ENCODE results near the gene SPOCK2. TPM values are rescaled to one million over a fixed set of nuclear protein-coding genes. Genes with fewer than 3 reads are reported as not detected.

Gene SPOCK2
- polyA plus RNA-seq, 1 donor (not counting 4 experiments of a cell fraction or from before 2014, with no cell fraction given), result 0.14 TPM

DNA sequence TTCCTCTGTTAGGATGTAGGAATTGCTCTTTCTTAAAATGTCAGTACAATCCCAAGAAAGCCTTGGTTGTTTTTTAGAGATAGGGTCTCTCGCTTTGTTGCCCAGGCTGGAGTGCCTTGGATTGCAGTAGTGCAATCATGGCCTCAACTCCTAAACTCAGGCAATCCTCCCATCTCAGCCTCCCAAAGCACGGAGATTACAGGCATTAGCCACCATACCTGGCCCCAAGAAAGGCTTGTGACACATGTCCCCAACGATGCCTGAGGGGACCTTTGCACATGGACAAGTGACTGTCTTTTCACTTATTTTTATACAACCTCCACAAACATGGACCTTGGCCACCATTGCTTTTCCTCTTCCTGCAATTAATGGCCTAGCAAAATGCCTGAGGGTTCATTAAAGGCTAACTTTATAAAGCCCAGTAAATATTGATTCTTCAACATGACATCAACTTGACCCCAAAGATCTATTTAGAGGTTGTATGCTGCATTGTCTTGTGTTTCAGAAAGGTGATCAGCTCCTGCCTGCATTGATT lies 10.0 kb upstream of the SPOCK2 start:
- no peaks in the 10 kb centered on the region for H4K20me1 ChIP-seq (ENCODE audit: control insufficient read depth, extremely low read depth, insufficient read depth, low read length)
- H3K9me3 ChIP-seq (ENCODE audit: control insufficient read depth, low read depth, low read length), result no peaks in the 10 kb centered on the region
- dilution Hi-C loops (cut with MboI; ENCODE audit: extremely low pct_ligation_motif_present, low sequenced_read_pairs), result no loop called here
- TF ChIP-seq CTCF (optimal IDR thresholded peaks at IDR 0.05 in 1 of 3, IDR thresholded peaks at IDR 0.05 in 1 of 3, conservative IDR thresholded peaks at IDR 0.05 in 1 of 3; ENCODE audit: extremely low read depth in 1 of 3, insufficient read depth in 2 of 3, low read length in 3 of 3), result no peak
- TF ChIP-seq EZH2 (IDR thresholded peaks at IDR 0.05; ENCODE audit: low read length), result no peak
- H3K9me1 ChIP-seq (ENCODE audit: control insufficient read depth, extremely low read depth, insufficient read depth, low read length), result no peaks in the 10 kb centered on the region
- H3K4me3 ChIP-seq (ENCODE audit: control insufficient read depth in 2 of 3, extremely low read depth in 1 of 3, insufficient read depth in 2 of 3, low read depth in 1 of 3, low read length in 3 of 3), result no peak overlapping the region
- no peak overlapping the region for H3K27ac ChIP-seq (ENCODE audit: control insufficient read depth, insufficient read depth, low read length)
- no peak overlapping the region for H3K4me2 ChIP-seq (ENCODE audit: control insufficient read depth, extremely low read depth, insufficient read depth, low read depth, low read length)
- no peak overlapping the region for H2AFZ ChIP-seq (ENCODE audit: control insufficient read depth, low read length)
- H3K79me2 ChIP-seq (ENCODE audit: control insufficient read depth, insufficient read depth, low read length), result no peaks in the 10 kb centered on the region
- peaks cover 15% of the 10 kb centered on the region for H3K4me1 ChIP-seq (ENCODE audit: control insufficient read depth, extremely low read depth, insufficient read depth, low read length)
- no peak overlapping the region for H3K9ac ChIP-seq (ENCODE audit: control insufficient read depth, extremely low read depth, insufficient read depth, low read length)
- FAIRE-seq, result no peak
- DNase-seq (ENCODE audit: low read depth, low spot score), result no peak
- H3K27me3 ChIP-seq (ENCODE audit: control insufficient read depth, extremely low read depth, insufficient read depth, low read length), result no peaks in the 10 kb centered on the region
- peaks cover 3 to 8% of the 10 kb centered on the region in 2 experiments for H3K36me3 ChIP-seq (ENCODE audit: control insufficient read depth in 2 of 2, extremely low read depth in 1 of 2, insufficient read depth in 2 of 2, low read length in 2 of 2)

DNA sequence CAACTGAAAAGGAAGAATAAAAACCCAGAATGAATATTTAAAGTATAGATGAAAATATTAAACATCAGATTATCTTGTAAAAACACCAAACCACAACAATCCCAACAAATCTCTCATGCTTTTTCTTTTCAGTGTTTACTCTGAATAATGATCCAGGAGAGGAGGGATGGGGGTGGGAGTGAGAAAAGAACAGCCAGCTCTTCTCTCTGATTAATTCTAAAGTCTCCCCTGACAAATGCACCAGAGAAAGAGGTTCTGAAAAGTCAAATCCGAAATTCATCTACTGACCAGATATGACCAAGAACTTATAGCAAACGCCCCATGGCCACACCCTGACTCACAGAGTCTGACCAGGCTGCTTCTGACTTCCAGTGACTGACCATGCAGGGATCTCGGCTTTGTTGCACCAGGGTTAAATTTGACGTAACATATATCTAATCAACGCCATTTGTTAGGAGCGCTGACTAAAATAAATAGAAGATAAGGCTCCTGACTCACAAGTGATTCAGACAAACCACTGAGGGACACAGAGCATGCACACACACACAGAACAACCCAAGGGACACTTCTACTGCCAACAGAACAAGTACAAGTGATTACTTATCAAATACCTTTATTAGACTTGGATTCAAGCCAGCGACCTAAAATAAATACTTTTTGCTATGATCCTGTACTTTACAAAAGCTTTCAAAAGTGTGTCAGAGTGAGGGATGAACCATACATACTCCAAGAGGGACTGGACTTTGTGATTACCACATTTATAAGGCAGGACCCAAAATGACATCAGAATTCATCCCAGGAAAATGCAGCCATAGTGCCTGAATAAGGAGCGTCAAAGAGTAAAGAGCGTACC lies 9.3 kb upstream of the SPOCK2 start:
- no peak overlapping the region for H3K27ac ChIP-seq (ENCODE audit: control insufficient read depth, insufficient read depth, low read length)
- FAIRE-seq, result no peak

More for the DNA sequence above, 9.3 kb upstream of the SPOCK2 start:
- Histone ChIP-seq H4K20me1 (ENCODE audit: control insufficient read depth, extremely low read depth, insufficient read depth, low read length) (no peaks in the 10 kb centered on the region), H3K4me1 (ENCODE audit: control insufficient read depth, extremely low read depth, insufficient read depth, low read length) (peaks cover 15% of the 10 kb centered on the region), H2AFZ (ENCODE audit: control insufficient read depth, low read length) (no peak overlapping the region), H3K9me1 (ENCODE audit: control insufficient read depth, extremely low read depth, insufficient read depth, low read length) (no peaks in the 10 kb centered on the region), H3K9ac (ENCODE audit: control insufficient read depth, extremely low read depth, insufficient read depth, low read length) (no peak overlapping the region), H3K4me3 (ENCODE audit: control insufficient read depth in 2 of 3, extremely low read depth in 1 of 3, insufficient read depth in 2 of 3, low read depth in 1 of 3, low read length in 3 of 3) (no peak overlapping the region), H3K4me2 (ENCODE audit: control insufficient read depth, extremely low read depth, insufficient read depth, low read depth, low read length) (no peak overlapping the region), H3K79me2 (ENCODE audit: control insufficient read depth, insufficient read depth, low read length) (no peaks in the 10 kb centered on the region), H3K27me3 (ENCODE audit: control insufficient read depth, extremely low read depth, insufficient read depth, low read length) (no peaks in the 10 kb centered on the region), H3K36me3 (ENCODE audit: control insufficient read depth in 2 of 2, extremely low read depth in 1 of 2, insufficient read depth in 2 of 2, low read length in 2 of 2) (peaks cover 3 to 8% of the 10 kb centered on the region in 2 experiments), H3K9me3 (ENCODE audit: control insufficient read depth, low read depth, low read length) (no peaks in the 10 kb centered on the region)
- dilution Hi-C loops (cut with MboI; ENCODE audit: extremely low pct_ligation_motif_present, low sequenced_read_pairs), result no loop called here
- TF ChIP-seq CTCF (optimal IDR thresholded peaks at IDR 0.05 in 1 of 3, IDR thresholded peaks at IDR 0.05 in 1 of 3, conservative IDR thresholded peaks at IDR 0.05 in 1 of 3; ENCODE audit: extremely low read depth in 1 of 3, insufficient read depth in 2 of 3, low read length in 3 of 3) (no peak), EZH2 (IDR thresholded peaks at IDR 0.05; ENCODE audit: low read length) (no peak)
- no peak for DNase-seq (ENCODE audit: low read depth, low spot score)
